ENCODE data around the gene TMEM62. TPM values are rescaled to one million over a fixed set of nuclear protein-coding genes. Genes with fewer than 3 reads are reported as not detected.
A peak's percentile ranks its signal among the peaks of the same experiment; 100 is the strongest.

Gene TMEM62
- total and polyA plus RNA-seq, 9 of the 15 experiments (the other 6 are each of a cell fraction or from before 2014, with no cell fraction given): 4.4 to 16.6 (median 11.1) TPM

- FAIRE-seq: no peak
- in situ Hi-C loops (cut with MboI): loop anchor here (5.0 kb wide), 1 partner anchor 69 kb away; no protein-coding TSS in a partner anchor
- H4K20me1 ChIP-seq (replicated peaks; ENCODE audit: control insufficient read depth, insufficient read depth, low read length): no peaks in the 10 kb centered on the region
- CTCF ChIA-PET (ENCODE audit: low intra/inter-chr PET ratio): interaction anchor here (1.7 kb wide), 1 partner anchor 77 kb away, joined by 12 read pairs; no protein-coding TSS in a partner anchor
- H3K27me3 ChIP-seq (ENCODE audit: control insufficient read depth in 2 of 2, insufficient read depth in 2 of 2, low read length in 2 of 2): peaks cover 0 to 8% of the 10 kb centered on the region in 2 experiments; a peak in 1 of 5 replicates
- no peak overlapping the region for H3K9ac ChIP-seq (ENCODE audit: insufficient read depth in 1 of 2, low read depth in 2 of 2, low read length in 2 of 2)
- no peaks in the 10 kb centered on the region for H3K9me3 ChIP-seq (replicated peaks; ENCODE audit: control insufficient read depth, insufficient read depth, low read depth, low read length)
- no peak for ATAC-seq
- H3K27ac ChIP-seq (ENCODE audit: extremely low read depth, low read depth, low read length): no peak overlapping the region
- intact Hi-C loops (cut with micrococcal nuclease): loop anchor here (1.0 to 2.0 kb wide), 3 partner anchors 16 to 77 kb away; no protein-coding TSS in a partner anchor
- BruUV-seq (replicated peaks): no TSS peak
- no peaks in the 10 kb centered on the region for H3K9me1 ChIP-seq (ENCODE audit: control insufficient read depth, insufficient read depth, low read length)
- DNase-seq (ENCODE audit: extremely low read depth in 1 of 4, low spot score in 3 of 4): no peak
- peak overlapping the region; percentile 1; the same call in 1 of the 2 replicates for H2AFZ ChIP-seq (ENCODE audit: low read depth, low read length)
- POLR2A ChIA-PET: interaction anchor here (0.7 to 1.1 kb wide), 5 partner anchors 8 to 408 kb away, joined by 3 to 4 read pairs (median 3); no protein-coding TSS in a partner anchor
- H3K4me1 ChIP-seq (replicated peaks in 1 of 2; ENCODE audit: control insufficient read depth in 2 of 2, insufficient read depth in 2 of 2, low read length in 2 of 2): peaks cover 0 to 13% of the 10 kb centered on the region in 2 experiments; a peak in 3 of 5 replicates
- 17% methylated on average over 22 of the region's 23 CpGs for WGBS (ENCODE audit: insufficient coverage, low coverage, missing lambda C conversion rate)
- no peak overlapping the region for H3K4me2 ChIP-seq (ENCODE audit: insufficient read depth, low read length)
- TF ChIP-seq, protein P1, sequence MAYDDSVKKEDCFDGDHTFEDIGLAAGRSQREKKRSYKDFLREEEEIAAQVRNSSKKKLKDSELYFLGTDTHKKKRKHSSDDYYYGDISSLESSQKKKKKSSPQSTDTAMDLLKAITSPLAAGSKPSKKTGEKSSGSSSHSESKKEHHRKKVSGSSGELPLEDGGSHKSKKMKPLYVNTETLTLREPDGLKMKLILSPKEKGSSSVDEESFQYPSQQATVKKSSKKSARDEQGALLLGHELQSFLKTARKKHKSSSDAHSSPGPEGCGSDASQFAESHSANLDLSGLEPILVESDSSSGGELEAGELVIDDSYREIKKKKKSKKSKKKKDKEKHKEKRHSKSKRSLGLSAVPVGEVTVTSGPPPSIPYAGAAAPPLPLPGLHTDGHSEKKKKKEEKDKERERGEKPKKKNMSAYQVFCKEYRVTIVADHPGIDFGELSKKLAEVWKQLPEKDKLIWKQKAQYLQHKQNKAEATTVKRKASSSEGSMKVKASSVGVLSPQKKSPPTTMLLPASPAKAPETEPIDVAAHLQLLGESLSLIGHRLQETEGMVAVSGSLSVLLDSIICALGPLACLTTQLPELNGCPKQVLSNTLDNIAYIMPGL (CRISPR knock-in tag; IDR thresholded peaks at IDR 0.05): no peak
- no peak for TF ChIP-seq RCOR1 (IDR thresholded peaks at IDR 0.05; ENCODE audit: borderline replicate concordance in 1 of 2, low read depth in 2 of 2, low read length in 2 of 2)
- no peak for TF ChIP-seq PREB (CRISPR knock-in tag; IDR thresholded peaks at IDR 0.05)
- no peak for TF ChIP-seq MAFF (IDR thresholded peaks at IDR 0.05; ENCODE audit: low read length)
- no peak for TF ChIP-seq SRSF7 (optimal IDR thresholded peaks at IDR 0.05; ENCODE audit: low read depth, low read length)
- no peak for TF ChIP-seq ZHX1 (conservative IDR thresholded peaks at IDR 0.05; ENCODE audit: low read length)
- TF ChIP-seq MBD2 (IDR thresholded peaks at IDR 0.05; ENCODE audit: borderline replicate concordance, low read depth): no peak
- H3K36me3 ChIP-seq (ENCODE audit: control insufficient read depth, insufficient read depth, low read length): no peaks in the 10 kb centered on the region
- no peak overlapping the region for H3K4me3 ChIP-seq
- no peaks in the 10 kb centered on the region for H3K79me2 ChIP-seq (ENCODE audit: control insufficient read depth, insufficient read depth, low read length)
Observed at GRCh38 chr15:43208052-43209002, 74.9 kb downstream of the TMEM62 start.

Measured in K562 (cell line).